DMS79 treated with DMSO at 0.1 percent for 48 hours (cell line): ENCODE data around the gene LIN9.
A peak's percentile ranks its signal among the peaks of the same experiment; 100 is the strongest.

ENCODE experiments used
- DNase-seq: peaks from one replicate; lab custom pipeline; 2025; lab: John Stamatoyannopoulos, UW

Gene LIN9

DNA sequence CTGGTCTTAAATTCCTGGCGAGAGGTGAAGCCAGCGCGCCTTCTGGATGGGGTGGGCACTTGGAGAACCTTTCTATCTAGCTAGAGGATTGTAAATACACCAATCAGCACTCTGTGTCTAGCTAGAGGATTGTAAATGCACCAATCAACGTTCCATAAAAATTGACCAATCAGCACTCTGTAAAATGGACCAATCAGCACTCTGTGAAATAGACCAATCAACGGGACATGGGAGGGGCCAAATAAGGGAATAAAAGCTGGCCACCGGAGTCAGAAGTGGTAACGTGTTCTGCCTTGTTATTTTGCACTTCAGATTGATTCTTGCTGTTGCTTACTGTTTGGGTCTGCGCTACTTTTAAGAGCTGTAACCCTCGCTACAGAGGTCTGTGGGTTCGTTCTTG is 12.0 kb upstream of the LIN9 start:
- DNase-seq: no peak

GRCh38 chr1:226318471-226318870 is 9.5 kb upstream of the LIN9 start:
- DNase-seq: no peak

- no peak for DNase-seq
Observed at GRCh38 chr1:226314055-226314454, 5.1 kb upstream of the LIN9 start.

GRCh38 chr1:226312065-226312464 is 3.1 kb upstream of the LIN9 start:
- no peak for DNase-seq

GRCh38 chr1:226311376-226311775 is 2.4 kb upstream of the LIN9 start:
- no peak for DNase-seq

DNA sequence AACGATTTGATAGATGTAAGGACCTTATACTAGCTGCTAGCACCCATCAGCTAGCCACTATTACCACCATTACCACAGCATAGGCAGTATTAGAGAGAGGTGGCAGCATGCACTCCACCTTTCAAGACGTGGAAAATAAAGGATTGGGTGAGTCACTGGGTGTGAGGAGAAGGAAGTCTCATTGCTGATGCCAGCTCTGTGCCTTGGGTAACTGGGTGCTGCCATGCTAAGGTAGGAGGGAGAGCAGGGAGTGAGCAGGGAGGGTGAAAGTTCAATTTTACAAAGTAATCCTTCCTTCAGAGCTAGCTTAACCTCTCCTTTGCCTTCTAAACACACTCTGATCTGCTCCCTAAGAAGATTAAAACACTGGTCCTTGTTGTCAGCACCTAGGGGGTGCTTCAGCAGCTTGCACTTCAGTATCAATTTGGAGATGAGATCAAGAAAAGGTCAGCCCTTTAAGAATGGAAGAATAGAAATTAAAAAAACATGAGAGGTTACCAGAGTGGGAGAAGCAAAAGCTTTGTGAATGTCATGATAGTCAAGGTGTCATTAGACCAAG is 1.8 kb upstream of the LIN9 start:
- no peak for DNase-seq

- DNase-seq: peak; percentile 35
Observed at GRCh38 chr1:226310245-226310540, 1.2 kb upstream of the LIN9 start.

DNA sequence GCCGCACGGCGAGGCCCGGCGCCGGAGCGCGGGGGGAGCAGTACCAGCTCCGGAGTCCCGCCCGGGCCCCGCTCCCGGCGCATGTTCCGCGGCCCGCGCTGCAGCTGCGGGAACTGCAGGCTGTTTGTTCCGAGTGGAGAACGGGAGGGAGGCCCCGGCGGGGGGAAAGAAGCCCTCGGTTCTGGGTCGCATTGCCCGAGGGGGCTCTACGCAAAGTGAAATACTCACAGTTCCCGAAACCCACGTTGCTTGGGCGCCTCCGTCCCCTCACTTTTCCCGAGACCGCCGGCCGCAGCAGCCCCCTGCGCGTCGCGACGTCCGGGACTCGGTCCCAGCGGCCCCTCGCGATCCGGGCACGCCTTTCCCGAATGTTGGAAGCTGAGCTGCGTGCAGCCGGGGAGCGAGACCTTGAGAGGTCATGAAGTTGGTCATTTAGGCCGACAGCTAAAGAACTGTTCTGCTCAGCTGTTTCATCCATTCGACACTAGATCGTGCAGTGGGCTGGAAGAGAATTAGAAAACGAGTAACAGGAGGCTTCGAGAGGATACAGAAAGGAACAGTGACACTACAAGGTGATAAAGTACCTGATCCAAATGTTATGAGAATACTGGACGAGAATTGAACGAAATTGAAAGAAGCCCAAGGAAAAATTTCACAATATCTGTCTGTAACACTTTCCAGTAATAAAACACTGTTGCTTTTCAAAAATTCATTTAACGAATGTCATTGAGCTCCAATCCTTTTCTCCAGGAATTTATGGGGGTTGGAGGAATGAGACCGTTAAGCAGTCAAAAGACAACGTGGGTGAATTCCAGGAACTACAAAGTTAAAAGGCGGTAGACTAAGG is 657 bp upstream of the LIN9 start:
- DNase-seq: peak; percentile 76

DNA sequence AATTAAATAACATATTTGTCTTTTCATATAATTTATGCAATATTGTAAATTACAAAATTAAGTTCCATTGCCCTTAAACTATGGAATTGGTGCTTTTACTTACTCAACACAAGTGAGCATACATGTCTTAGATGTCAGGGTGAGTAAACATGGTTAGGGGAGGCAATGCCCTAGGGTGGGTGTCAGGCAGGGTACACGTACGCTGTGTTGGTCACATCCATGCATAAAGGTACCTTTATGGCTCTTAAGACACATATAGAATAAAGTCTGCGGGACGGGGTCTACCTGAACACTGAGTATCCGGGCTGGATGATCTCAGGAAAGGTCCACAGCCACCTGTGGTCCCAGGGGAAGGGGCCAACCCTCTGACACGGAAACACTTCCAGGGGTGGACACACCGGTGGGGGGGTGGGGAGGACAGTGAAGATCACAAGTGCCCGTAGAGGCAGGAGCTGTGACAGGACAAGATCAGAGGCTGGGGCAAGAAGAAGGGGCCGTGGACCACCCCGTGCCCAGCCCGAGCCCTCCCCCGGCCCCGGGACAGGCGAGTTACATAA is 720 bp downstream of the LIN9 start:
- peak; percentile 50 for DNase-seq

- DNase-seq: no peak
Observed at GRCh38 chr1:226306425-226306824, 2.5 kb downstream of the LIN9 start.

GRCh38 chr1:226305184-226305583 is 3.8 kb downstream of the LIN9 start:
- DNase-seq: no peak

DNA sequence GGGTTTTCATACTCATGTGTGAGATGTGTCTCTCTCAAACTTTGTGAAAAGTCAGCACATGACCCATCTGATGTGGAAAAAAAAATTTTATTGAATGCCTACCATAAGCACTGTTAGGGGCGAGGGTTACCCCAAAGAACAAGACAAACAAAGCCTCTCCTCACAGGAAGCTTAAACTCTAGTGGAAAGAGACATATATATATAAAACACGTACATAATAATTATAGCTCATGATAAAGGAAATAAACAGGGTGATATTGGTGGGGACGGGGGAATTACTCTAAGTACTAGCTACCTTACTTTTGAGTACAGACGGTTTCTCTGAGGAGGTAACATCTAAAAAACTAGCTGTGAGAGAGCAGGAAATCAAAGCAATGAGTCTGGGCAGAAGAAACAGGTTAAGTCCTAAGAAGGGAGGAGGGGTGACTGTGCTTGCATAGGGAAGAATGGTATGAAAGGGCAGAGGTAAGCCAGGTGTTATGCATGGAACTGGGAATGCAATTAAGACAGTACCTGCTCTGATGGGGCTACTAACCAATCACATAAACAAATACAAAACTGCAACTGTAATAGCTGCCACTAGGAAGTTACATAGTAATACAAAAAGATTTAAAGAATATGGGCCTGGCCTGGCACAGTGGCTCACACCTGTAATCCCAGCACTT is 4.5 kb downstream of the LIN9 start:
- no peak for DNase-seq

GRCh38 chr1:226302731-226303130 is 6.2 kb downstream of the LIN9 start:
- DNase-seq: no peak

- no peak for DNase-seq
Observed at GRCh38 chr1:226296911-226297310, 12.1 kb downstream of the LIN9 start.

DNA sequence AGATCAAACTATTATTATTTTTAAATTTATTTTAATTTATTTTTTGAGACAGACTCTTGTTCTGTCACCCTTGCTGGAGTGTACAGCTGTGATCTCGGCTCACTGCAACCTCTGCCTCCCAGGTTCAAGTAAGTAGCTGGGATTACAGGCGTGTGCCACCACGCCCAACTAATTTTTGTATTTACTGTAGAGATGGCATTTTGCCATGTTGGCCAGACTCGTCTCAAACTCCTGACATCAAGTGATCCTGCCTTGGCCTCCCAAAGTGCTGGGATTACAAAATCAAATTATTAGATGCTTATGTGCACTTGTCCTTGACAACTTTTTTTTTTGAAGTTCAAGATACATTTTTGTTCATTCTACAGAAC is 15.4 kb downstream of the LIN9 start:
- no peak for DNase-seq

- DNase-seq: no peak
Observed at GRCh38 chr1:226292874-226293552, 16.0 kb downstream of the LIN9 start.

GRCh38 chr1:226287587-226287986 is 21.4 kb downstream of the LIN9 start:
- DNase-seq: no peak

DNA sequence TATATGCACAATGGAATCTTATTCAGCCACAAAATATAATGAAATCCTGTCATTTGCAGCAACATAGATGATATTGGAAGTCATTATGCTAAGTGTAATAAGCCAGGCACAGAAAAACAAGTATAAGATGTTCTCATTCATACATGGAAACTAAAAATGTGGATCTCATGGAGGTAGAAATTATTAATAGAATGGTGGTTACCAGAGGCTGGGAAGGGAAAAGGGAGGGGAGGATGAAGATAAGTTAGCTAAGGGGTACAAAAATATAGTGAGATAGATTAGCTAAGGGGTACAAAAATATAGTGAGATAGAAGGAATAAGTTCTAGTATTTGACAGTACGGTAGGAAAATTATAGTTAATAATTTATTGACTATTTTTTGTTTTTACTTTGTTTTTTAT is 27.9 kb downstream of the LIN9 start:
- no peak for DNase-seq

GRCh38 chr1:226279498-226279897 is 29.5 kb downstream of the LIN9 start:
- no peak for DNase-seq

DNA sequence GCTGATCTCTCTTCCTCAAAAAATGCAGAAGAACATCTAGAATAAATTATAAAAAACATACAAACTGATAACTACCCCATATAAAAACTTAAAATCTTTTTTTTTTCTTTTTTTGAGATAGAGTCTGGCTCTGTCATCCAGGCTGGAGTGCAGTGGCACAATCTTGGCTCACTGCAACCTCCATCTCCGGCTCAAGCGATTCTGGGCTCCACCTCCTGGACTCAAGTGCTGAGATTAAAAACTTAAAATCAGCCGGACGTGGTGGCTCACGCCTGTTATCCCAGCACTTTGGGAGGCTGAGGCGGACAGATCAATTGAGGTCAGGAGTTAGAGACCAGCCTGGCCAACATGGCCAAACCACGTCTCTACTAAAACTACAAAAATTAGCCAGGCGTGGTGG is 31.1 kb downstream of the LIN9 start:
- no peak for DNase-seq

DNA sequence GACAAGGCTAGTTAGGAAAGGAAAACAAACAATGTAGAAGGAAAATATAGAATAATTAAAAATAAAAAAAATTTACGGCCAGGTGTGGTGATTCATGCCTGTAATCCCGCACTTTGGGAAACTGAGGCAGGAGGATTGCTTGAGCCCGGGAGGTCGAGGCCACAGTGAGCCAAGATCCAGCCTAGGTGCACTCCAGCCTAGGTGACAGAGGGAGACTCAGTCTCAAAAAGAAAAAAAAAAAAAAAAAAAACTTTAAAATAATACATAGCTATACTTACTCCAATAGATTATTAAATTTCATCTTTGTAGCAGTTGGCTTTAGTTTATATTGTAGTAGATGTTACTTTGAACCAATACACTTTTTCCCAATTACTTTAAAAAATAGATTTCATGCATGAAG is 32.0 kb downstream of the LIN9 start:
- no peak for DNase-seq

GRCh38 chr1:226276077-226276682 is 32.8 kb downstream of the LIN9 start:
- DNase-seq: no peak
